Spinal cord (tissue), 4 donors: ENCODE results near the gene CWF19L2. TPM values are rescaled to one million over a fixed set of nuclear protein-coding genes. Genes with fewer than 3 reads are reported as not detected.

Experiments
- polyA plus RNA-seq, 2 donors: library from polyadenylated mRNA; unstranded; fragments of 120-200 nt; gene quantifications; one replicate each; pipeline ENCODE4 v1.2.1, GENCODE V29; 2013; ENCODE audit not compliant: insufficient read length in 2 of 2
- total RNA-seq, 2 donors: library from RNA; depleted of rRNA in 1 of 2; stranded (reverse); fragments of 120-200 nt in 1 of 2; fragments of >200 nt in 1 of 2; gene quantifications; one replicate each; pipeline versions ENCODE4 v1.2.3 to v1.2.4, GENCODE V29; 2013 to 2014

CWF19L2 gene
- total and polyA plus RNA-seq, 4 donors: 9.4 to 33.0 (median 19.1) TPM

Other genes with a start within 250 kb of the CWF19L2 start
- 10 to 100 TPM; 11.1 to 11.5 TPM for gene ALKBH8, start 107.9 kb upstream of the CWF19L2 start, total RNA-seq
- 10 to 100 TPM in 1 of 2 donors, 1 to 10 TPM in 1; 8.4 to 12.0 TPM for gene ALKBH8, start 107.9 kb upstream of the CWF19L2 start, polyA plus RNA-seq
- gene ELMOD1, start 133.3 kb upstream of the CWF19L2 start, total RNA-seq: 100 to 1,000 TPM in 1 of 2 donors, 10 to 100 TPM in 1; 17.2 to 102 TPM
- gene ELMOD1, start 133.3 kb upstream of the CWF19L2 start, polyA plus RNA-seq: 10 to 100 TPM; 77.6 to 83.8 TPM